A549 (cell line): ENCODE data around the gene MMP25. TPM values are rescaled to one million over a fixed set of nuclear protein-coding genes. Genes with fewer than 3 reads are reported as not detected.
A peak's percentile ranks its signal among the peaks of the same experiment; 100 is the strongest.

Experiments used
- ATAC-seq, 2 experiments: fragments of 200-7000 bp in 1 of 2; fragments of >200 bp in 1 of 2; cut with Nextera tagmentation in 1 of 2; cut with Tn5 transposase in 1 of 2; 3 replicates each; pipeline versions ENCODE4 v1.8.0 to v1.9.1; 2018 to 2020; ENCODE audit warnings: mild to moderate bottlenecking in 1 of 2, moderate library complexity in 1 of 2
- CTCF ChIA-PET: fragments of 300-600 bp; sonication (Branson Sonifier 250); formaldehyde crosslinking; extraction: SDS; loops from one replicate; lab custom pipeline; 2021; ENCODE audit warnings: antibody characterized with exemption, inconsistent platforms; lab: Yijun Ruan, JAX
- POLR2A ChIA-PET: fragments of 350-600 bp; formaldehyde crosslinking; extraction: SDS; loops from one replicate; lab custom pipeline; 2021; ENCODE audit warnings: antibody characterized with exemption, inconsistent platforms; lab: Yijun Ruan, JAX
- DNase-seq, 2 experiments: peaks; one replicate each; pipeline versions ENCODE4 v3.0.0 to v3.0.0-alpha.2; 2011 to 2016; ENCODE audit warnings: low read depth in 1 of 2, low spot score in 1 of 2
- FAIRE-seq: peaks from 2 replicates; lab custom pipeline; 2011; peaks lifted over from hg19 to GRCh38; lab: Jason Lieb, UNC
- H3K27ac ChIP-seq, 2 experiments: fragments of >200 bp; sonication (Bioruptor Twin); formaldehyde crosslinking; 3 replicates each; pipeline ENCODE4 v1.5.1; 2016 to 2017
- H3K4me1 ChIP-seq: fragments of >200 bp; sonication (Bioruptor Twin); formaldehyde crosslinking; 3 replicates; pipeline ENCODE4 v1.6.1; 2016
- H3K4me2 ChIP-seq: fragments of >200 bp; sonication (Bioruptor Twin); formaldehyde crosslinking; 3 replicates; pipeline ENCODE4 v1.6.1; 2016
- H3K4me3 ChIP-seq: fragments of >200 bp; sonication (Bioruptor Twin); formaldehyde crosslinking; 3 replicates; pipeline ENCODE4 v1.5.1; 2016
- H3K9me3 ChIP-seq: fragments of >200 bp; sonication (Bioruptor Twin); formaldehyde crosslinking; 3 replicates; pipeline ENCODE4 v1.6.1; 2016
- CHD2 ChIP-seq: fragments of 150-350 bp; IDR thresholded peaks from 2 replicates; pipeline ENCODE4 v1.6.1; 2014; ENCODE audit warnings: low read length; ENCODE audit not compliant: partially characterized antibody
- EHF ChIP-seq: fragments of 250-450 bp; sonication (Bioruptor Pico); IDR thresholded peaks from 2 replicates; pipeline ENCODE4 v1.5.0; 2020; ENCODE audit warnings: mild to moderate bottlenecking
- FOSB ChIP-seq: fragments of 250-450 bp; sonication (Bioruptor Pico); IDR thresholded peaks from 2 replicates; pipeline ENCODE4 v1.5.0; 2020; ENCODE audit warnings: mild to moderate bottlenecking, moderate library complexity
- JUNB ChIP-seq: fragments of >200 bp; sonication (Bioruptor Twin); formaldehyde crosslinking; IDR thresholded peaks from 2 replicates; pipeline ENCODE4 v1.6.1; 2016
- MAZ ChIP-seq: fragments of 150-350 bp; IDR thresholded peaks from 2 replicates; pipeline ENCODE4 v1.6.1; 2014; ENCODE audit warnings: antibody characterized with exemption, low read depth, low read length, borderline replicate concordance
- POLR2A ChIP-seq: IDR thresholded peaks from 2 replicates; pipeline ENCODE4 v1.6.1; 2012; ENCODE audit warnings: mild to moderate bottlenecking, low read length
- POLR2AphosphoS2 ChIP-seq: conservative IDR thresholded peaks from 2 replicates; pipeline ENCODE4 v1.6.1; 2012; ENCODE audit warnings: low read length, improper control_type of control experiment, inconsistent platforms
- ZFP36 ChIP-seq: fragments of 450-650 bp; IDR thresholded peaks from 2 replicates; pipeline ENCODE4 v1.6.1; 2014; ENCODE audit warnings: borderline replicate concordance; ENCODE audit not compliant: partially characterized antibody
- WGBS: methylation state at CpG from one replicate; pipeline ENCODE4 v1.1.6; 2017; ENCODE audit errors: missing lambda C conversion rate; 5-methylcytosine and 5-hydroxymethylcytosine counted together
- polyA plus RNA-seq, 4 experiments: library from polyadenylated mRNA; depleted of rRNA in 3 of 4; stranded (reverse); fragments of >200 nt; fragmentation: RNase III in 1 of 4; extraction: RNeasy Plus Mini Kit Qiagen cat#74134 plus additional on column Dnase treatment in 1 of 4; gene quantifications; 2 replicates in 3 of 4; 3 replicates in 1 of 4; pipeline ENCODE4 v1.2.3, GENCODE V29; 2011 to 2017
- TF ChIP-seq, protein P1 (sequence below): fragments of 250-450 bp; sonication (Bioruptor Pico); IDR thresholded peaks from 2 replicates; pipeline ENCODE4 v1.5.0; 2021; ENCODE audit warnings: mild to moderate bottlenecking, moderate library complexity, borderline replicate concordance
- TF ChIP-seq, protein P2 (sequence below): fragments of 450-650 bp; IDR thresholded peaks from 2 replicates; pipeline ENCODE4 v1.6.1; 2014; ENCODE audit warnings: antibody characterized with exemption
- TF ChIP-seq, protein P3 (sequence below): IDR thresholded peaks from 2 replicates; pipeline ENCODE4 v1.6.1; 2012; ENCODE audit warnings: low read depth, borderline replicate concordance

The MMP25 gene
- polyA plus RNA-seq, 2 of the 4 experiments (the other 2 are of a cell fraction): 0.04 to 0.31 TPM

DNA sequence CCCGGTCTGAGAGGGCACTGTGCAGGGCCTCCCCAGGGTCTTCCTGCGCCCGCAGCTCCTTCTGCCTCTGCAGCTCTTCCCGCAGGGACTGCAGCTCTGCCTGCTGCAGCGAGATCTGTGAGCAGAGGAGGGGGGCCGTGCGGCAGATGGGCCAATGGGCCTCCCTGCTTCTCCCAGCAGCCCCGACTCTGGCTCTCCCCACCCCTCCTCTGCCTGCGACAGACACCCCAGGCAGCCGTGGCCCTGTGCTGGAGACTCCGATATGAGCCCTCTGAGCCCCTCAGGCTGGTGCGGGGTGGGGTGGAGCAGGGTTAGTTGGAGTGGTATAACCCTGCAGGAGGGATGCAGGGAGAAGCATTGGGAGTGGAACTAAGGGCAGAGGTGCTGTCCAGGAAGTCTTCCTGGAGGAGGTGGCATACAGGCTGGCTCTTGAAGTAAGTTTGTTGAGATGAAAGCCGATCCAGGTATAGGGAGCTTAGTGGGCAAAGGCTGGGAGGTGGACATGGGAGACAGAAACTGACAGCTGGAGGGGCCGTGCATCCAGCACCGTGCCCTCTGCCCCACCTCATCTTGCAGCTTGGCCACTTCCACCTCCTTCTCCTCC is 17.5 kb upstream of the MMP25 start:
- no peak overlapping the region for H3K4me3 ChIP-seq
- ATAC-seq: no peak
- H3K4me2 ChIP-seq: peak overlapping the region; percentile 76
- no peak for FAIRE-seq
- ChIA-PET CTCF (interaction anchor here (0.6 to 11.0 kb wide), 14 partner anchors 10 to 543 kb away, joined by 3 to 214 read pairs (median 6); partner anchors contain the start of genes BICDL2, CLDN6, CLDN9 and TNFRSF12A), POLR2A (interaction anchor here (1.2 to 2.0 kb wide), 3 partner anchors 9 to 129 kb away, joined by 4 to 13 read pairs (median 7); partner anchors contain the start of gene TNFRSF12A)
- TF ChIP-seq ZFP36 (peak; percentile 96), POLR2AphosphoS2 (peak; percentile 43; the same call in 1 of the 2 replicates), POLR2A (no peak)
- TF ChIP-seq, protein P1, sequence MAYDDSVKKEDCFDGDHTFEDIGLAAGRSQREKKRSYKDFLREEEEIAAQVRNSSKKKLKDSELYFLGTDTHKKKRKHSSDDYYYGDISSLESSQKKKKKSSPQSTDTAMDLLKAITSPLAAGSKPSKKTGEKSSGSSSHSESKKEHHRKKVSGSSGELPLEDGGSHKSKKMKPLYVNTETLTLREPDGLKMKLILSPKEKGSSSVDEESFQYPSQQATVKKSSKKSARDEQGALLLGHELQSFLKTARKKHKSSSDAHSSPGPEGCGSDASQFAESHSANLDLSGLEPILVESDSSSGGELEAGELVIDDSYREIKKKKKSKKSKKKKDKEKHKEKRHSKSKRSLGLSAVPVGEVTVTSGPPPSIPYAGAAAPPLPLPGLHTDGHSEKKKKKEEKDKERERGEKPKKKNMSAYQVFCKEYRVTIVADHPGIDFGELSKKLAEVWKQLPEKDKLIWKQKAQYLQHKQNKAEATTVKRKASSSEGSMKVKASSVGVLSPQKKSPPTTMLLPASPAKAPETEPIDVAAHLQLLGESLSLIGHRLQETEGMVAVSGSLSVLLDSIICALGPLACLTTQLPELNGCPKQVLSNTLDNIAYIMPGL (CRISPR knock-in tag): 0 out of 2 replicates have a peak, but pooled peaks have one; percentile 1
- DNase-seq: no peak
- WGBS: 75% methylated on average over 9 of the region's 15 CpGs
- H3K4me1 ChIP-seq: peaks cover 18% of the 10 kb centered on the region
- peak overlapping the region in 1 of 2 experiments; percentile 32; a peak in 1 of 6 replicates for H3K27ac ChIP-seq
- no peaks in the 10 kb centered on the region for H3K9me3 ChIP-seq

DNA sequence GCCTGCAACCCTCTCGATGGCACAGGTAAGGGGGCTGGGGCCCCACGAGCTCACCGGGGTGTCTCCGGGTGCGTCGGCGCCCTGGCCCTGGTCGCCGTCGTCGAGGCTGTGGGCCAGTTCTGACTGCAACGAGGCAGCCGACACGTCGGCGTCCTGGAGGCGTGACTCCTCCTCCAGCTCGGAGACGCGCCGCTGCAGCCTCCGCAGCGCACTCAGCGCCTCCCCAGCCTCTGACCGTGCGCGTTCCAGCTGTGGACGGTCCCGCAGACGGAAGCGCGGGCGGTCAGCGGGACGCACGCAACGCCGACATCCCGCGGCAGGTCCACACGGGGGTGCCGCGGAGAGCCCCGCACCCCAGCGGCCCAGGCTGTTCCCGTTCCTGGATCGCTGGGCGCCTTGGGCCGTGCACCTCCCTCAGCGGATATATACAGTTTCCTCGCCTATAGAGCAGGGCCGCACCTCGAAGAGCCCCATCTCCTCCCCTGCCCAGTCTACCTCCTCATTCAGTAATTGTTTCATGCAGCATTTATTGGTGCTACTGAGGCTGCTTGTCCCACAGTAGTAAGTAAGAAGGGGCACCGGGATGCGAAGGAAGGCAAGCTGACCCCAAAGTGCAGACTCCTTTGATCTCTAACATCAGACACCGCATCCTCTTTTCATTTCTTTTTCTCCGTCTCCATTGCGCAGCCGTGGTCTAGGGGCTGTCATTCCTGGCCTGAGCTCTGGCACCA is 16.7 kb upstream of the MMP25 start:
- peaks cover 15% of the 10 kb centered on the region for H3K4me1 ChIP-seq
- no peak overlapping the region for H3K27ac ChIP-seq
- FAIRE-seq: no peak
- DNase-seq: no peak
- ATAC-seq: no peak
- H3K9me3 ChIP-seq: no peaks in the 10 kb centered on the region
- H3K4me3 ChIP-seq: no peak overlapping the region
- WGBS: 92% methylated on average over 56 of the region's 59 CpGs
- TF ChIP-seq CHD2 (no peak), POLR2AphosphoS2 (peak; percentile 40)
- H3K4me2 ChIP-seq: no peak overlapping the region
- ChIA-PET POLR2A (interaction anchor here (2.0 to 3.8 kb wide), 3 partner anchors 9 to 26 kb away, joined by 7 to 40 read pairs (median 13); partner anchors contain the start of gene TNFRSF12A), CTCF (interaction anchor here (1.3 to 11.0 kb wide), 11 partner anchors 10 to 113 kb away, joined by 3 to 214 read pairs (median 20); partner anchors contain the start of genes BICDL2, CLDN6, CLDN9 and TNFRSF12A)

DNA sequence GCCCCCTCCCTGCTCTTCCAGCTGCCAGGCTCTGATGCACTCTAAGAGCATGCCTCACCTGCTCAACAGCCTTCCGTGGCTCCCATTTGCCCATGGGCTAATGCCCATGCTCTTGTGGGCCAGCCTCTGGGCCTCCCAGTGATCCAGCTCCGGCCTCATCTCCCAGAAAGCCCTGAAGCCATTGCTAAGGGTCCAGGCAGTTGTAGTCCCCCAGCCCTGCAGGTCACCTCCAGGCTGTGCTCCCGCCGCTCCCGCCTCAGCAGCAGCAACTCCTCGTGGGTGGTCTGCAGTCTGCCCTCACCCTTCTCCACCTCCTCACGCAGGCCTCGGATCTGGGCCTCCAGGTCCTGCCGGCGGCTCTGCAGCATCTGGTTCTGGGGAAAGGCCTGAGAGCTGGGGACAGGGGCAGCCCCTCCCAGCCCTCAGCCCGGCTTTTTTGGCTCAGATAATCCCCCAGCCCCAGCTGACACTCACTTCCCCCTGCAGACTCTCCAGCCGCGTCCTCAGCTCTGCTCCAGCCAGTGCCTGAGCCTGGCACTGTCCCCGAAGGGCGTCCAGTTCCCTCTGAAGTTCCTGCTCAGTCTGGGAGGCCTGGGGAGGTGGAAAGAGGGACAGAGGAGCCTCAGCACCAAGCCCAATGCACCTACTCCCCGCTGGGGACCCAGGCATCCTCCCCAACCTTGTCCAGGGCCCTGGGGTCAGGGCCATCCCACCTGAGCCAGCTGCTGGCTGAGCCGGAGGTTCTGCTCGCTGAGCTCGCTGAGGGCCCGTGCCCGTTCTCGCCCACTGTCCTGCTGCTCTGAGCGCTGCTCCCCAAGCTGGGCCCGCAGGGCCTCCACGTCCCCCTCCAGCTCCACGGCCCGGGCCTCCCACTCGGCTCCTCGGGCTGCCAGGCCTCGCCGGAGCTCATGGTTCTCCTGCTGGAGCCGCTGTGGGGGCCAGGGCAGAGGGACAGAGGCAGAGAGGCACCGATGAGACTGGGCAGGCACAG is 15.8 kb upstream of the MMP25 start:
- ChIA-PET CTCF (interaction anchor here (0.9 to 11.0 kb wide), 21 partner anchors 8 to 127 kb away, joined by 3 to 214 read pairs (median 7); partner anchors contain the start of genes BICDL2, CLDN6, CLDN9 and HCFC1R1), POLR2A (interaction anchor here (3.8 kb wide), 1 partner anchor 10 kb away, joined by 40 read pairs; the partner anchor contains the start of gene TNFRSF12A)
- H3K4me2 ChIP-seq: no peak overlapping the region
- ATAC-seq (peak in 1 of 2 experiments; percentile 3; a peak in 3 of 6 replicates), FAIRE-seq (no peak), DNase-seq (no peak)
- whole genome bisulfite sequencing: 77% methylated on average over 28 of the region's 33 CpGs
- no peak overlapping the region for H3K27ac ChIP-seq
- no peaks in the 10 kb centered on the region for H3K9me3 ChIP-seq
- peak; percentile 25; the same call in 1 of the 2 replicates for TF ChIP-seq POLR2AphosphoS2
- peak; percentile 47 for TF ChIP-seq ZFP36
- TF ChIP-seq FOSB: no peak
- peaks cover 9% of the 10 kb centered on the region for H3K4me1 ChIP-seq
- no peak overlapping the region for H3K4me3 ChIP-seq

DNA sequence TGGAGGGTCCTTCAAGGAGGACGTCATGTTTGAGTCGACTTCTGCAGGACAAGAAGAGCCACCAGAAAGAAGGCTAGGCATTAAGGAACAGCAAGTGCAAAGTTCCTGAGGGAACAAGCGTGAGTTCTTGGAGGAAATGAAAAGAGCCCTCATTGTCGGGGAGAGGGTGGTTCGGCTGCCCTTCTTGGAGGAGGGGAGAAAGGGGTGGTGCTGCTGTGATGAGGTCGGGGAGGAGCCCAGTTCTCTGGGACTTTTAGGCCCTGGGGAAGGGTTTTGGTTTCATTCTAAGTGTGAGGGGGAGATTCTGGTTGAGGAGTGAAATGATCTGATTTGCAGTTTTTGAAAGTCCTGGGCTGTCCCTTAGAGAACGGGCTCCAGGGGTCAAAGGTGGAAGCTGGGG is 13.7 kb upstream of the MMP25 start:
- ChIA-PET CTCF (interaction anchor here (0.8 to 11.0 kb wide), 14 partner anchors 8 to 141 kb away, joined by 3 to 214 read pairs (median 6); partner anchors contain the start of genes BICDL2, CLDN9, HCFC1R1 and ZNF205), POLR2A (interaction anchor here (3.8 kb wide), 1 partner anchor 12 kb away, joined by 40 read pairs; the partner anchor contains the start of gene TNFRSF12A)
- peaks cover 13% of the 10 kb centered on the region for H3K4me1 ChIP-seq
- no peaks in the 10 kb centered on the region for H3K9me3 ChIP-seq
- 34% methylated on average over 7 of the region's 7 CpGs for WGBS
- H3K4me2 ChIP-seq: no peak overlapping the region
- no peak overlapping the region for H3K27ac ChIP-seq
- ATAC-seq (no peak), FAIRE-seq (no peak), DNase-seq (no peak)
- H3K4me3 ChIP-seq: no peak overlapping the region
- TF ChIP-seq JUNB (no peak), EHF (CRISPR knock-in tag) (no peak), MAZ (no peak), FOSB (no peak)
- TF ChIP-seq, protein P2, sequence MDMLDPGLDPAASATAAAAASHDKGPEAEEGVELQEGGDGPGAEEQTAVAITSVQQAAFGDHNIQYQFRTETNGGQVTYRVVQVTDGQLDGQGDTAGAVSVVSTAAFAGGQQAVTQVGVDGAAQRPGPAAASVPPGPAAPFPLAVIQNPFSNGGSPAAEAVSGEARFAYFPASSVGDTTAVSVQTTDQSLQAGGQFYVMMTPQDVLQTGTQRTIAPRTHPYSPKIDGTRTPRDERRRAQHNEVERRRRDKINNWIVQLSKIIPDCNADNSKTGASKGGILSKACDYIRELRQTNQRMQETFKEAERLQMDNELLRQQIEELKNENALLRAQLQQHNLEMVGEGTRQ: no peak
- TF ChIP-seq, protein P3, sequence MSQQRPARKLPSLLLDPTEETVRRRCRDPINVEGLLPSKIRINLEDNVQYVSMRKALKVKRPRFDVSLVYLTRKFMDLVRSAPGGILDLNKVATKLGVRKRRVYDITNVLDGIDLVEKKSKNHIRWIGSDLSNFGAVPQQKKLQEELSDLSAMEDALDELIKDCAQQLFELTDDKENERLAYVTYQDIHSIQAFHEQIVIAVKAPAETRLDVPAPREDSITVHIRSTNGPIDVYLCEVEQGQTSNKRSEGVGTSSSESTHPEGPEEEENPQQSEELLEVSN: no peak
